Ramos (cell line): ENCODE results near the gene B3GNT2.

ENCODE experiments used
- in situ Hi-C: fragments of 300-500 bp; cut with MboI; formaldehyde crosslinking; loops from one replicate; pipeline ENCODE4 v1.14.3; 2022; ENCODE audit warnings: low sequenced_read_pairs; ENCODE audit not compliant: unreplicated experiment

Gene B3GNT2

GRCh38 chr2:62202729-62203128, 6.8 kb downstream of the B3GNT2 start:
- in situ Hi-C loops: no loop called here

DNA sequence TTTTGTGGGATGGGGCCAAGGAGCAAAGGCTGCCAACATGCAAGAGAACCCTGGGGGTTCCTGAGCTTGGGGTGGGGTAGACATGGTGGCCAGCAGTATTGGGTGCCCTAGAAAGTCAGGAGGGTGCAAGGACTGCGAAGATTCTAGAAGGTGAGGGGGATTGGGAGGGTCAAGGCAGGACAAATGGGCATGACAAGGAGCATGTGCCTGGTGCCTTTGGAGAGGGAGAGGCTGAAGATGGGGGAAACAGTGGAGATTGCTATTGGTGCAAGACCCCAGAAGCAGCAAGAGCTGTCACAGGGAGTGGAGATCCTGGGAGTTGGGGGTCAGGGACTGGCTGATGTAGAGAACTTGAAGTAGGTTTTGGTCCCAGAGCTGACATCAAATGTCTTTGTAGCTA, 7.5 kb downstream of the B3GNT2 start:
- in situ Hi-C loops: no loop called here

- in situ Hi-C loops: no loop called here
Measured at GRCh38 chr2:62204998-62205496, 9.1 kb downstream of the B3GNT2 start.

GRCh38 chr2:62205554-62205953, 9.6 kb downstream of the B3GNT2 start:
- in situ Hi-C loops: no loop called here

DNA sequence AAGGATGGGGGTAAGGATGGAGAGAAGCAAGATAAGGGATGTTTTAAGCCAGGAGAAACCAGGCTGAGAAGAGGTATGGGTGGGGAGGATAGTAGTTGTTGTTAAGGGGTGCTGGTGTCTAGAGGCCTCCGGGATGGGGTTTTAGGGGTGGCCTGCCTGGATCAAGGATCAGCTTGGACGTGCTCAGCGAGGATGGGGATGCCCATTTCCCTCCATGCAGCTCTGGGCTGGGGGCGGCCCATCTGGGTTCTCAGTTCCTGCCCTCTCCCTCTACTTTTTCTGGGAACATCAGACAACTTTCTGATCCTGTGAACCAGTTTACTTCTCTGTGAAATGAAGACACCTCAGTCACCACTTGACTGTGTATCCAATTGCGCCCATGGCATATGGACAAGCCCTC, 10.1 kb downstream of the B3GNT2 start:
- in situ Hi-C loops: no loop called here

GRCh38 chr2:62207491-62207890, 11.6 kb downstream of the B3GNT2 start:
- in situ Hi-C loops: no loop called here

DNA sequence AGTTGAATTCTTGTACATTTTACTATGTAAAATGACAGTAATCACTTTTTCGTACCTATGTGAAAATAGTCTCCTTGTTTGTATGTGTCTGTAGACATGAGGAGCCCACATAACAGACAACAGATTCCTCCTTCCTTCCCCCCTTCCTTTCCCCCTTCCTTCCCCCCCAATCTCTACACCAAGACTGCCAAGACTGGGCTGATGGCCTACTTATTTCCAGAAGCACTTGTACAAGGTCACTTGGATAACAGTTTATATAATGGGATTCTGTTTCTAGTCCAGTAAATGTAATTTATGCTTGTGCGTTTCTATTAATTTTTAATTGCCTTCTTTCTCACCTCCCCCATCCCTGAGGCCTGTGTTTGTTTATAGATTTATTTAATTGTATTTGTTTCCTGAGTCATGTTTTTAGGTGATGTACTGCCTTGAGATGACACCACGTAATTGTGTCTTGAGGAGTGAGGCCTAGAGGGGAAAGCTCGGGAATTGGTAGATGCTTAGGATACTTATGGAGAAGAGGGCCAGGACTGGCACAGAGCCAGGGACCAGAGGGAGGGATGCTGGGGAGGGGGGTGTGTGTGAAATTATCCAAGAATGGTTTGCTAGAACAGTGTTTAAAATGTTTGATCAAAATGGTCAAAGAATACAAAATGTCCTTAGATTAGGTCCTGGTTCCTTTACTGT, 12.3 kb downstream of the B3GNT2 start:
- in situ Hi-C loops: no loop called here

- in situ Hi-C loops: no loop called here
Measured at GRCh38 chr2:62208758-62209114, 12.8 kb downstream of the B3GNT2 start.

GRCh38 chr2:62209427-62209991, 13.6 kb downstream of the B3GNT2 start:
- in situ Hi-C loops: no loop called here

DNA sequence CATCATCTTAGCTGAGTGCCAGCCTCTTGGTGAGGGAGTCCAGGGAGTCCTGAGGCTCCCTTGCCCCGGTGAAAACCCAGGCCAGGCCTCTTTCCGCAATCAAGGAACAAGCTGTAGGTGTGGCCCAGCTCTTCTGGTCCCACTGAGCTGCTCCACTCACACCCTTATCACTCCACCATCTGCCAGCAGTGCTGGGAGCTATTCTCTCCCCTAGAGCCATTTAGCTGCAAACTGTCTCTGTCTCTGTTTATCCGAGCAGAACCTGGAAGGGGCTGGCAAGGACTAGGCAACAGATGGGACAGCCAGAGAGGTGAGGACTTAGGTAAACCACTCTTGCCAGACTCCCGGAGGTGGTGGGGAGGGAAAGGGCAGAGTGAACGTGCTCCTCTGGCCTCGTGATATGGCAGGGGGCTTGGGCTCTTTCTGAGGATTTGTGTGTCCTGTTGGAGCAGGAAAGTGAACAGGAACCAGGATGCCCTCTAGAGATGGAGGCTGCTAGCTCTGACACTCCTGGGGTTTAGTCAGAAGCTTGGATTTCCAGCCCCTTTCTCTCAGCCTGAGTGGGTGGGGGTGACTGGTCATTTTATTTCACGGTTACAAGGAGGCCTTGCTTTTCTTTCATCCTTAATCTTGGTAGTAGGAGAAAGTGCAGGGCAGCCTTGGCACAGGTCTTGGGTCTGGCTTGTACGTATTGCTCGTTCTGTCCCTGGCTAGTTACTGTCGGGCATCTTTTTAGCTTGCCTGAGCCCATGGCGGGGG, 19.6 kb downstream of the B3GNT2 start:
- in situ Hi-C loops: no loop called here

- in situ Hi-C loops: no loop called here
Measured at GRCh38 chr2:62216113-62216512, 20.2 kb downstream of the B3GNT2 start.

DNA sequence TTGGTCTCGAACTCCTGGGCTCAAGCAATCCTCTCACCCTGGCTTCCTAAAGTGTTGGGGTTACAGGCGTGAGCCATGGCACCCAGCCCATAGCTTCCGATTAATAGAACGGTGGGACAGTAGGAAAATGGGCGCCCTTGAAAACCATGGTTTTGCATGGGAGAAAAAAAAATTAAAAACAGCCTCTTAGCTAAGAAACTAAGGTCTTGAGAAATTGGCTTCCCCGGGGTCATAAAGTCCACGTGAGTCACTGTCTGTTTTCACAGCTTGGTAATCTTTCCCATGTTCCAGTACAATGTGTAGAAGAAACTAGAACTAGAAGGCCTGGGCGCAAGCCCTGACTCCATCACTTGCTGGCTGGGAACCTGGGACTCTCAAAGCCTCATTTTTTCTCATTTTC, 20.7 kb downstream of the B3GNT2 start:
- in situ Hi-C loops: no loop called here

- in situ Hi-C loops: no loop called here
Measured at GRCh38 chr2:62217421-62217820, 21.5 kb downstream of the B3GNT2 start.

DNA sequence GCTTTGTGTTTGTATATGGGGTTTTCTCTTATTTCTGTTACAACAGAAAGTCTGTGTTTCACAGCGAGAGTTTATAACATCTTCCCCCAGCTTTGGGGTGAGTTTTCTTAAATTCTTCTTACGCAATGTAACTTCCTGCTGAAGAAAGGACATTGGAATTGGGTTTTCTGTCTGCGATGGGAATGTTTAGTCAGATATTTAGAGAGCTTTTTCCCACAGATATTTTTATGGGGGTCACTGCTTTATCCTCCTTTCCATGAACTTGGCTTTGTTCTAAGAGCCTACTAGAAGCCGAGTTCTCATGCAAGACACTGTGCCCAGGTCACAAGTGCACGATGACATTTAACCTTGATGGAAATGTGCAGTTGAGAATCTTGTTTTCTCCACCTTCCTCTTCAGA, 22.1 kb downstream of the B3GNT2 start:
- in situ Hi-C loops: no loop called here

DNA sequence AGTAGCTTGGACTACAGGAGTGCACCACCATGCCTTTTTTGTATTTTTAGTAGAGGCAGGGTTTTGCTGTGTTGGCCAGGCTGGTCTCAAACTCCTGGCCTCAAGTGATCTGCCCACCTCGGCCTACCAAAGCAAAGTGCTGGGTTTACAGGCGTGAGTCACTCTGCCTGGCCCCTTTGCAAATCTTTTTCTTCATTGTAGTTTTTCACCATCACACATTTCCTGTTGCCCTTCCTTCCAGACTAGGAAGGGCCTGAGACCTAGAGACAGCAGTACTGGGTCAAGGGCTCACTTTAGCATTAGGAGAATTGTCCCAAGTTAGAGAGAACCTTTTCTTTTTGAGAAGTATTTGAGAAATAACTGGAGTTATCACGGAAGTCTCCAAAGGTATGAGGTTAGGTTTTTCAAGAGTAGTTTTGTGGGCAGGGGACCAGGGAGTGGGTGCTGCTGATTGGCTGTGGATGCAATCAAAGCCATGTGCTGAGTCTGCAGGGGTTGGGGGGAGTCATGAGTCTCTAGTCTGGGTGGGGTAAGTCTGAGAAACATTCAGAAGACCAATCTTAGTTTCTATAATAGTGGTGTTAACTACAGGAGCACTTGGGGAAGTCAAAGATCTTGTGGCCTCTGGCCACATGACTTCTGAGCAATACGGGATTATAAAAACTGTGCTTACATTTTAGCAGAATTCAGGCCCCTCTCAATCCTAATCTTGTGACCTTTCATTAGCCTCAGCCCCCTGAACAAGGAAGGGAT, 23.7 kb downstream of the B3GNT2 start:
- in situ Hi-C loops: no loop called here

DNA sequence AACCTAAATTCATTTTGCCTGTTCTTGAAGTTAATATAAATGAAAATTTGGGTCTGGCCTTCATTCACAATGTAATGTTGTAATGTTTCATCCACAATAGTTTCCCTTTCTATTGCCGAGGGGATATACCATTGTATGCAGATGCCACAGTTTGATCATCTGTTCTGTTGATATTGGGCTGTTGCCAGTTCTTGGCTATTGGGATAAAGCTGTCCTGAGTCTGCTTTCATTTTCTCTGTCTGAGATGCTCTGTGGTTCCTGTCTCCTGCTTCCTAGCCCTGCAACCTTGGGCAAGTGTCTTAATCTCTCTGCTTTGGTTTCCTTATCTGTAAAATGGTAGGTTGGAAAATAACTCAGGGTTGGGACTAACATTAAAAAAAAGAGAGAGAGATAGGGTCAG, 25.2 kb downstream of the B3GNT2 start:
- in situ Hi-C loops: no loop called here

GRCh38 chr2:62222171-62222570, 26.3 kb downstream of the B3GNT2 start:
- in situ Hi-C loops: no loop called here

GRCh38 chr2:62222674-62223073, 26.8 kb downstream of the B3GNT2 start:
- in situ Hi-C loops: no loop called here

DNA sequence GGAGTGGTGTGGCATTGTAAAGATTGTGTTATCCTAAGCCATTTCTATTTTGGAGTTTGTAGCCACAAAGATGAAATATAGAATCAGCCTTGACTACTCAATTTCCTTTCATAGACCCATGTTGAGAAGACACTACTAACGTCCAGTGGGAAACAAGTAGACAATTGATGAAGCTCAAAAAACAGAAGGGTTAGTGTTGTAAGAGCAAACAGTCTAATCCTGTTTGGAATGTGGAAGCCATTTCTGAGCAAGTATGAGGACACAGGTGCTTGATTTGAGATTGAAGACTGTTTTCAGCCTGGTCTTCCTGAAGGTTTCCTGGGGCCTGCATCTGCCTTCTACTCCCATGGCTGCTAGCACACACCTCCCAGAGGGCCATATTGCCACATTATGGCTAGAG, 29.1 kb downstream of the B3GNT2 start:
- in situ Hi-C loops: no loop called here

DNA sequence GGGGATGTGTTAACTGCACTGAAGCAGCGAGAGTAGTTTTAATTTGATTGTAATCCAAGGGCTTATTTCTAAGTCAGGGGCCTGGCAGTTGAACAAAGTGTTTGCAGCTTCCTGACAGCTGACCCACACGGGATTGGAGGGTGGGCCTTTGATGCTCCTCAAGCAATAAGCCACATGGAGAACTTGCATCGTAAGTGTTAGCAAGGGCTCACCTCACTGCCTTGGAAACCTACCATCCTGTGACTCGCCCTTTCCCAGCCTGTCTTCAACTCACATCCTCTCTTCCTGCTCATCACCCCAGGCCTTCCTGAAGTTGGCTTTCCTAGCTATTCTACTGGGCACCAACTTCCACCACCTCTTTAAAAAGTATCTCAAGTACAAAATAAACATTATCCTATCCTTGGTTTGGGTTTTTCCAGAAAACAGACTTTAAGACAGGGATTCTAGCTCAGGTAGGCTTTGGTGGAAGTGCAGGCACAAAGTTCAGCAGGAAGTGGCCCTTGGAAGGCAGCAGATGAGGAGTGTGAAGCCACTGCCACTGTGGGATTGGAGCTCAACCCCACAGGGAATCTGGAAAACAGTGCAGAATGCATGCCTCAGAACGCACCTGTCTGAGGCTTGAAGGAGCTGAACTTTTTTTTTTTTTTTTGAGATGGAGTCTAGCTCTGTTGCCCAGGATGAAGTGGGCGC, 31.6 kb downstream of the B3GNT2 start:
- in situ Hi-C loops: no loop called here
